NCI-H128 (cell line): ENCODE data around the gene EIF2B4.
A peak's percentile ranks its signal among the peaks of the same experiment; 100 is the strongest.

Source experiments
- DNase-seq: peaks from one replicate; lab custom pipeline; 2025; ENCODE audit not compliant: unreplicated experiment; lab: John Stamatoyannopoulos, UW

Gene EIF2B4

GRCh38 chr2:27370026-27370815, at the start of gene EIF2B4, which contains the start of gene SNX17:
EIF2B4 (minus strand) TSS chr2:27370338; CDS start chr2:27370314, 24 bp downstream.
SNX17 (plus strand) TSS chr2:27370616; CDS start chr2:27370744, 128 bp downstream.
- peak; percentile 98 for DNase-seq

DNA sequence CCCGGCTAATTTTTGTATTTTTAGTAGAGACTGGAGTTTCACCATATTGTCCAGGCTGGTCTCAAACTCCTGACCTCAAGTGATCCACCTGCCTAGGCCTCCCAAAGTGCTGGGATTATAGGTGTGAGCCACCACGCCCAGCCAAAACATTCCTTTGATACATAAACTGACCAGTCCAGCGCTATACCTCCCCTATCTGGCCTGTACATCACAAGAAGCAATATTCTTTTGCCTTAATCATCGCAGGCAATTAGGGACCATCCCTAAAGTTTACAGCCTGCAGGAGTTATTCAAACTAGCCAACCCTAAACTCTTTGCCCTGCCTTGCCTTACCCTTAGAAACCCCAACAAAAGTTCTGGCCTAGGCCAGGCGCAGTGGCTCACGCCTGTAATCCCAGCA, 46.0 kb upstream of the EIF2B4 start:
- no peak for DNase-seq

GRCh38 chr2:27412419-27413152, 42.4 kb upstream of the EIF2B4 start:
- DNase-seq = no peak

- peak; percentile 87 for DNase-seq
These were observed 39.4 kb upstream of the EIF2B4 start, which contains the start of gene PPM1G for GRCh38 chr2:27409321-27410073. PPM1G (minus strand) TSS chr2:27409591; CDS start chr2:27409422, 169 bp downstream.

DNA sequence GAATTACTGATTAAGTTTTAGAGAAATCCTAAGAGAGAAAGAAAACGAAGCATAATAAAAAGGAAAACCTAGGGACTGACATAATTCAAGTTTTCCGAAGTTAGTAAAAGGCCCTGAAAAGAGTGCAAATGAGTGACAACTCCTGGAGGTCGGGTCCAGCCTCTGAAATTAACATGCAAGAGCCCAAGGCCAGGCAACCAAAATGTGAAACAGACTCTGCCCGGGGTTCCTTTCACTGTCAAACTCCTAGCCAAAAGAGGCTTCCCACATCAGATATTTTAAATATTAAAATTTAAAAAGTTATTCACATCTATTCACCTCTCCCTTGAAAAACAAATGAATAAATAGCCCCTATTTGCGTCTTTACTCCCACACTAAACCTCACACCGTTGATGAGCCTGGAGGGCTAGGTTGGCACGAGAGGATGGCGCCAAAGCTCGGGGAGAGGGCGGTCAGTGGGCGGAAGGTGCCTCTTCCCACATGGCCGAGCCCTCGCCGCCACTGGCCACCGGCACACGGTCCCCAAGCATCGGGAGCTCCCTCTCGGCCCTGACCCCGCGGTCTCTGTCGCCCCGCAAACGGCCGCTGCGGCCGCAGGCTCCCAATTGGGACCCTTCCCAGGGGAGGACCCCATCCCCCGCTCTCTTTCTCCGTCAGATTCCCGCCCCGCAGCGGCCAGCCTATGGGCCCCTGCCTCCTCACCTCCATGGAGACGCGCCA, 38.6 kb upstream of the EIF2B4 start:
- DNase-seq = no peak

- no peak for DNase-seq
These were observed 37.8 kb upstream of the EIF2B4 start for GRCh38 chr2:27407798-27408491.

GRCh38 chr2:27400348-27401135, 30.4 kb upstream of the EIF2B4 start:
- no peak for DNase-seq

- no peak for DNase-seq
These were observed 28.8 kb upstream of the EIF2B4 start for GRCh38 chr2:27398962-27399361.

DNA sequence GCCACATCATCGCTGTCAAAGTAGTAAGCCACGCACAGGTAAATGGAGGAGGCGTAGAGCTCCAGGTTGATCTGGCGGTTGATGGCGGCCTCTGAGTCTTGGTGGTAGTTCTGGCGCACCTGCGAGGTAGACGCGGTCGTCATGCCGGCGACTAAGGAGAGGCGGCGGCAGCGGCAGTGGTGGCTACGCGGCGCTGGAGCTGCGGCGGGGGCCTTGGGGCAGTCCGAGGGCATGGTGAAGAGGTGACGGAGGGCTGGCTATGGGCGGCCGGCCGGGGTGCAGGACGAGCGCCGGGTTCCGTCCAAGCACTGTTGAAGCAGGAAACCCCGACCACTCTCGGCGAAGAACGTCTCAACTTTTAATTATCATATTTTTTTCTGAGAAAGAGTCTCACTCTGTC, 23.1 kb upstream of the EIF2B4 start:
- no peak for DNase-seq

DNA sequence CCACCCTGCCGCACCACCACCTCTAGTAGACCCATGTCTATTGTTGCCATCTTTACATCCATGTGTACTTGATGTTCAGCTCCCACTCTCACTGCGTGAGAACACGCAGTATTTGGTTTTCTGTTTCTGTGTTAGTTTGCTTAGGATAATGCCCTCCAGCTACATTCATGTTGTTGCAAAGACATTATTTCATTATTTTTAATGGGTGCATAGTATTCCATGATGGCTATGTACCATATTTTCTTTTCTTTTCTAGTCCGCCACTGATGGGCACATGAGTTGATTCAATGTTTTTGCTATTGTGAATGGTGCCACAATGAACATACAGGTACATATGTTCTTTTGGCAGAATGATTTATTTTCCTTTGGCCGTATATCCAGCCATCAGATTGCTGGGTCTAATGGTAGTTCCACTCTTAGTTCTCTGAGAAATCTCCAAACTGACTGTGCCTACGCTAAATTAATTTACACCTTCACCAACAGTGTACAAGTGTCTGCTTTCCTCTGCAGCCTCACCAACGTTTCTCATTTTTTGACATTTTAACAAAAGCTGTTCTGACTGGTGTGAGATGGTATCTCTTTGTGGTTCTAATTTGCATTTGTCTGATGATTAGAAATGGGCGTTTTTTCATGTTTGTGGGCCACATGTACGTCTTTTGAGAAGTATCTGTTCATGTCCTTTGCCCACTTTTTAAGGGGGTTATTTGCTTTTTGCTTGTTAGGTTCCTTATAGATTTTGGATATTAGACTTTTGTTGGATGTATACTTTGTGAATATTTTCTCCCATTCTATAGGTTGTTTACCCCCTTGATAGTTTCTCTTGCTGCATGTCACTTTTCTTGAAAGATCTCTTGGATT, 20.9 kb upstream of the EIF2B4 start:
- no peak for DNase-seq

DNA sequence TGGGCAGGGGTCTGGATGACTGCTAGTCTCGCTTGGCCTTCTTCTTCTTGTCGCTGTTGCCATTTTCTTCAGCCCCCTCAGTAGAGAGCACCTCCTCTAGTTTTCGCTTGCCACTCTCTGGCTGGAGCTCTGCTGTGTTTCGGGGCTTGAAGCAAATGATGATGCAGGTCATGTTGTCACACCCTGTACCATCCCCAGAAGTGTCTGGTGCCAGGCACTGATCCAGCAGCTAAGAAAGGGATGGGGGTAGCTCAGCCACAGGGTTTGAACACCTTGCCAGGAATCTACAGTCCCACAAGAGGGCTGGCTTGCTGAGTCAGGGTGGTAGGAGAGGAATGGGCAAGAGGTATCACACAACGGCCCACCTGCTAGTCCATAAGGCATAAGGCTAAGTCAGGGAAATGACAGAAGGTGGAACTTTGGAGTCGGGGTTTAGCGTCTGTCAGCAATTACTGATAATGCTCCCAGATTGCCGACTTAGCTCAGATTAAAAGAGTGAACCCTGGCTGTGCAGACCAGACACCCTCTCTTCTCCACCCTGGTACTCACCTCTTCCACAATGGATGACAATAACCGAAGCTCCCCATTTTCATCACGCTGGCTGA, 11.5 kb upstream of the EIF2B4 start:
- no peak for DNase-seq

- peak; percentile 86 for DNase-seq
These were observed 10.7 kb upstream of the EIF2B4 start, which contains the start of gene ZNF513 for GRCh38 chr2:27380626-27381545. ZNF513 (minus strand) TSS chr2:27380734; CDS start chr2:27380526, 208 bp downstream.

DNA sequence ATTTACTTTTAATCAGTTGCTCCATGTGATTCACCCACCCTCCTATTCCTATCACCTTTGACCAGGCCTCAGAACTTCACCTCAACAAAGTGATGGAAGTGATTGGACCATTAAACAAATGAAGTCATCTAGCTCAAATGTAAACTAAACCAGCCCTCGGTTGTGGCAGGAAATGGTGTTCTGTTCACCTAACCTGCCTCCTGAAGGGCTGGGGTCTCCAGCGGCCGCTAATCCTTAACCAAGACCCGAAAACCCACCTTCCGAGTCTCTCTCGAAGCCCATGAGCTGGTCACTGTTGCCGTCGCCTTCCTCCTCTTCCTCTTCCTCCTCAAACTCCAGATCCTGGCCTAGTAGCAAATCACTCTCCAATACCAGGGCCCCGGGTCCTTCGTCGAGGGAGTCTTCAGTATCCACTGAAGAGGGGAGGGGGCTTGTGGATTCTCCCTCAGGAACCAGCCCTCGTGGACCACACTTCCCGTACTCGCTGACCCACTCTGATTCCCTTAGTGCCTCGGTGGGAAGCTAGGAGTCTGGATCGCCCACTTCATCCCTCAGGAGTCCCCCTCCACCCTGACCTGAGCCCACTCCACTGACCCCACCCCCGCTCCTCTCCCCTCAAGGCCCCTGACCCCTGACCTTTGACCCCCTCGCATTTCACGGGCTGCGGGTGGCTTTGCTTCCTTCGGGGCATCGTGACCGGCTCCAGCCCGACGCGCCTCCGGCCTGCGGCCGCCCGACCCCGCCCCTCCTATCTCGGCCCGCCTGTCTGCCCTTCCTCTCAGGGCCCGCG, 9.9 kb upstream of the EIF2B4 start:
- no peak for DNase-seq

DNA sequence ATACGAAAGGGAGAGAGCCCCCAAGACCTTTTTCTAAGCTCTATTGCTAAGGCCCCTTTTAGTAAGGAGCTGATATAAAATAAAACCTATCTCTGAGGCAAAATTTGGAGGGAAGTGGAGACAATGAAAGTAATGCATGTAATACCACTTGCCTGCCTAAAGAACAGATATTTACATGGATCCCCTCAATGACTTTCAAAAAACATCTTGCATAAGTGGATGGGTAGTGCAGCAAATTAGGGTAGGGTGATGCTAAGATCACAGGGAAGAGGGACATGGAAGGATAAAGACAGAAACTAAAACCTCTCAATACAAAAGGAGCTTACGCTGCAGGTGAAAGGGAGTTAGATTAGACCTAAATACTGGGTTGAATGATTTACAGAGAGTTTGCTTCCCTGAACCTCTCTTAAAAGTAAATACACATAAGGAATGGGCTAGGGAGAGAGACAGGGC, 9.3 kb upstream of the EIF2B4 start:
- no peak for DNase-seq

DNA sequence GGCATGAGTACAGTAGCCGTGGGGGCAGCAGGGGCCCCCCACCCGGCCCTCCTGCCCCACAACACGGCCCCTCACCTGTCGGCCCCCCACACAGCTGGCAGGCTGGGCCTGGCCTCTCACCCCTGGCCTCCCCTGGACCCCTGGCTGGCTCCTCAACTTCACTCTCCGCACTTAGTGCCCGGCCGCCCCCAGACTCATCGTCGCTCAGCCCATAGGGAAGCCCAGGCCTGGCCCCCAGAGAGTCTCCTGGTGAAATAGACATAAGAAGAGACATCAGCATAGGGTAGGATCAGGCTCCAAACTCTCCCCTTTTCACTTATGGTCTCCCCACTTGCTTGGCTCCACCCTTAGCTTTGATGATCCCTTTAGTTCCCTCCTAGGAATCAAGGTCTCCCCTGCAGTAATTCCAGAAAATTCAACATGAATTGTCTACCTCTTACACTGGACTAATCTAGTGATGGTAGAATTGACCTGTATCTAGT, 8.7 kb upstream of the EIF2B4 start:
- DNase-seq = no peak
